ENCODE data around the gene CDCA5.

DNA sequence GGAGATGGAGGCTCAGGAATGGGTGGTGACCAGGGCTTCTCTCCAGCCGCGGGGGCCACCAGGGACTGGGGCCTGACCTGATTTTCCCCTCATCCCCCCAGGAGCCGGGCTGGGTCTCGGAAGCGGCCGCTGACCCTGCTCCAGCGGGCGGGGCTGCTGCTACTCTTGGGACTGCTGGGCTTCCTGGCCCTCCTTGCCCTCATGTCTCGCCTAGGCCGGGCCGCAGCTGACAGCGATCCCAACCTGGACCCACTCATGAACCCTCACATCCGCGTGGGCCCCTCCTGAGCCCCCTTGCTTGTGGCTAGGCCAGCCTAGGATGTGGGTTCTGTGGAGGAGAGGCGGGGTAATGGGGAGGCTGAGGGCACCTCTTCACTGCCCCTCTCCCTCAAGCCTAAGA, 4.0 kb upstream of the CDCA5 start:
- TF ChIP-seq, protein P1, sequence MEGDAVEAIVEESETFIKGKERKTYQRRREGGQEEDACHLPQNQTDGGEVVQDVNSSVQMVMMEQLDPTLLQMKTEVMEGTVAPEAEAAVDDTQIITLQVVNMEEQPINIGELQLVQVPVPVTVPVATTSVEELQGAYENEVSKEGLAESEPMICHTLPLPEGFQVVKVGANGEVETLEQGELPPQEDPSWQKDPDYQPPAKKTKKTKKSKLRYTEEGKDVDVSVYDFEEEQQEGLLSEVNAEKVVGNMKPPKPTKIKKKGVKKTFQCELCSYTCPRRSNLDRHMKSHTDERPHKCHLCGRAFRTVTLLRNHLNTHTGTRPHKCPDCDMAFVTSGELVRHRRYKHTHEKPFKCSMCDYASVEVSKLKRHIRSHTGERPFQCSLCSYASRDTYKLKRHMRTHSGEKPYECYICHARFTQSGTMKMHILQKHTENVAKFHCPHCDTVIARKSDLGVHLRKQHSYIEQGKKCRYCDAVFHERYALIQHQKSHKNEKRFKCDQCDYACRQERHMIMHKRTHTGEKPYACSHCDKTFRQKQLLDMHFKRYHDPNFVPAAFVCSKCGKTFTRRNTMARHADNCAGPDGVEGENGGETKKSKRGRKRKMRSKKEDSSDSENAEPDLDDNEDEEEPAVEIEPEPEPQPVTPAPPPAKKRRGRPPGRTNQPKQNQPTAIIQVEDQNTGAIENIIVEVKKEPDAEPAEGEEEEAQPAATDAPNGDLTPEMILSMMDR (IDR thresholded peaks at IDR 0.05) = no peak
- TF ChIP-seq POLR2A (IDR thresholded peaks at IDR 0.05) = no peak

Data from Peyer's patch (tissue), 4 donors.